Fibroblast of pulmonary artery (primary cell): Measurements from ENCODE around the gene RD3L.

Source experiments
- DNase-seq: peaks from one replicate; pipeline ENCODE4 v3.0.0-alpha.2; 2010; ENCODE audit warnings: low read depth
- H3K4me3 ChIP-seq: replicated peaks from 2 replicates; pipeline ENCODE4 v1.5.1; 2011; ENCODE audit warnings: low read depth, mild to moderate bottlenecking, control low read depth, low read length, moderate library complexity
- CTCF ChIP-seq: IDR thresholded peaks from 2 replicates; pipeline ENCODE4 v1.5.1; 2011; ENCODE audit warnings: mild to moderate bottlenecking, control low read depth, low read length, inconsistent platforms; ENCODE audit errors: missing control alignments

The RD3L gene

GRCh38 chr14:103973354-103973753, 31.0 kb upstream of the RD3L start:
- DNase-seq: no peak
- TF ChIP-seq CTCF: no peak
- no peak overlapping the region for H3K4me3 ChIP-seq

GRCh38 chr14:103969961-103970360, 27.6 kb upstream of the RD3L start:
- H3K4me3 ChIP-seq: no peak overlapping the region
- no peak for TF ChIP-seq CTCF
- no peak for DNase-seq

GRCh38 chr14:103966631-103967030, 24.3 kb upstream of the RD3L start:
- no peak for TF ChIP-seq CTCF
- DNase-seq: no peak
- no peak overlapping the region for H3K4me3 ChIP-seq

- TF ChIP-seq CTCF: no peak
- no peak overlapping the region for H3K4me3 ChIP-seq
- no peak for DNase-seq
Observed at GRCh38 chr14:103961928-103962578, 19.7 kb upstream of the RD3L start.

- DNase-seq: no peak
- TF ChIP-seq CTCF: no peak
- no peak overlapping the region for H3K4me3 ChIP-seq
Observed at GRCh38 chr14:103960457-103961055, 18.2 kb upstream of the RD3L start.

- no peak for TF ChIP-seq CTCF
- H3K4me3 ChIP-seq: no peak overlapping the region
- DNase-seq: no peak
Observed at GRCh38 chr14:103949131-103949790, 6.9 kb upstream of the RD3L start.
